K562 (cell line): ENCODE measurements around the gene NHLH1. TPM values are rescaled to one million over a fixed set of nuclear protein-coding genes. Genes with fewer than 3 reads are reported as not detected.

ENCODE experiments used
- ATAC-seq: fragments of 200-7000 bp; cut with Tn5 transposase; 3 replicates; pipeline ENCODE4 v1.9.1; 2020; ENCODE audit warnings: moderate library complexity
- BruUV-seq: library from RNA; stranded (reverse); fragments of 400-500 nt; replicated peaks from 2 replicates; lab custom pipeline; 2021; lab: Mats Ljungman, UMichigan
- CTCF ChIA-PET: fragments of 300-600 bp; formaldehyde crosslinking; extraction: SDS; loops from one replicate; lab custom pipeline; 2021; ENCODE audit warnings: low intra/inter-chr PET ratio; lab: Yijun Ruan, JAX
- POLR2A ChIA-PET: fragments of 300-600, 350-650 bp; sonication (Branson Sonifier 250); formaldehyde crosslinking; extraction: SDS; loops from one replicate; lab custom pipeline; 2021; ENCODE audit warnings: antibody characterized with exemption, inconsistent platforms; lab: Yijun Ruan, JAX
- DNase-seq, 4 experiments: peaks; one replicate each; pipeline versions ENCODE4 v3.0.0 to v3.0.0-alpha.2; 2011 to 2018; ENCODE audit warnings: low spot score in 3 of 4, mixed read lengths in 3 of 4; ENCODE audit errors: extremely low read depth in 1 of 4
- FAIRE-seq: peaks from 2 replicates; lab custom pipeline; 2011; peaks lifted over from hg19 to GRCh38; lab: Jason Lieb, UNC
- H2AFZ ChIP-seq: 2 replicates; pipeline ENCODE4 v1.6.0; 2011; ENCODE audit warnings: low read depth, low read length, control low read depth, inconsistent platforms
- H3K27ac ChIP-seq: fragments of 200-600 bp; 3 replicates; pipeline ENCODE4 v1.8.0; 2011; ENCODE audit warnings: low read depth, mild to moderate bottlenecking, control low read depth, inconsistent platforms, low read length, moderate library complexity, mixed read lengths; ENCODE audit errors: extremely low read depth
- H3K27me3 ChIP-seq, 2 experiments: fragments of 300-600 bp in 1 of 2; 2 replicates in 1 of 2; 3 replicates in 1 of 2; pipeline versions ENCODE4 v1.6.0 to v1.8.0; 2011; ENCODE audit warnings: inconsistent platforms in 2 of 2, low read length in 2 of 2, mild to moderate bottlenecking in 1 of 2, mixed read lengths in 1 of 2, moderate library complexity in 1 of 2; ENCODE audit not compliant: control insufficient read depth in 2 of 2, insufficient read depth in 2 of 2
- H3K36me3 ChIP-seq: fragments of 300-600 bp; 3 replicates; pipeline ENCODE4 v1.8.0; 2011; ENCODE audit warnings: mild to moderate bottlenecking, low read length, inconsistent platforms; ENCODE audit not compliant: control insufficient read depth, insufficient read depth
- H3K4me1 ChIP-seq, 2 experiments: fragments of 200-600 bp in 1 of 2; replicated peaks in 1 of 2; 2 replicates in 1 of 2; 3 replicates in 1 of 2; pipeline versions ENCODE4 v1.5.1 to v1.8.0; 2011; ENCODE audit warnings: inconsistent platforms in 2 of 2, low read length in 2 of 2, mild to moderate bottlenecking in 1 of 2, mixed read lengths in 1 of 2, moderate library complexity in 1 of 2; ENCODE audit not compliant: control insufficient read depth in 2 of 2, insufficient read depth in 2 of 2
- H3K4me2 ChIP-seq: 2 replicates; pipeline ENCODE4 v1.6.1; 2011; ENCODE audit warnings: low read length, control low read depth, inconsistent platforms, mixed read lengths; ENCODE audit not compliant: insufficient read depth
- H3K4me3 ChIP-seq: fragments of 200-600 bp; sonication (generic), shearing (Covaris generic); 2 replicates; pipeline ENCODE4 v1.5.1; 2016; ENCODE audit warnings: control low read depth, inconsistent platforms
- H3K79me2 ChIP-seq: fragments of 200-600 bp; 3 replicates; pipeline ENCODE4 v1.8.0; 2011; ENCODE audit warnings: low read length, inconsistent platforms; ENCODE audit not compliant: control insufficient read depth, insufficient read depth
- H3K9ac ChIP-seq, 2 experiments: 2 replicates each; pipeline versions ENCODE4 v1.6.0 to v1.6.1; 2011; ENCODE audit warnings: low read depth in 2 of 2, low read length in 2 of 2, control low read depth in 1 of 2, inconsistent platforms in 1 of 2, mild to moderate bottlenecking in 1 of 2, mixed read lengths in 1 of 2; ENCODE audit not compliant: insufficient read depth in 1 of 2
- H3K9me1 ChIP-seq: one replicate; pipeline ENCODE4 v1.6.0; 2011; ENCODE audit warnings: inconsistent platforms, mild to moderate bottlenecking, low read length, moderate library complexity; ENCODE audit not compliant: control insufficient read depth, insufficient read depth
- H3K9me3 ChIP-seq: replicated peaks from 2 replicates; pipeline ENCODE4 v1.5.1; 2011; ENCODE audit warnings: low read depth, low read length, inconsistent platforms; ENCODE audit not compliant: control insufficient read depth, insufficient read depth
- H4K20me1 ChIP-seq: replicated peaks from 2 replicates; pipeline ENCODE4 v1.6.1; 2011; ENCODE audit warnings: low read length, inconsistent platforms, mixed read lengths; ENCODE audit not compliant: control insufficient read depth, insufficient read depth
- DMBX1 ChIP-seq: fragments of 250-450 bp; sonication (Bioruptor Pico); IDR thresholded peaks from 2 replicates; pipeline ENCODE4 v1.8.0; 2022; ENCODE audit warnings: inconsistent platforms, mild to moderate bottlenecking, moderate library complexity, borderline replicate concordance
- ETV6 ChIP-seq, 3 experiments: fragments of 150-350 bp in 1 of 3; sonication (generic) in 1 of 3; formaldehyde crosslinking in 1 of 3; IDR thresholded peaks; 2 replicates each; pipeline versions ENCODE4 v1.6.1 to v1.8.0; 2014 to 2022; ENCODE audit warnings: borderline replicate concordance in 2 of 3, low read depth in 2 of 3, antibody characterized with exemption in 1 of 3, low read length in 1 of 3, mild to moderate bottlenecking in 1 of 3, missing genetic modification reagents in 1 of 3
- HDAC8 ChIP-seq: fragments of 450-650 bp; IDR thresholded peaks from 2 replicates; pipeline ENCODE4 v1.6.1; 2016; ENCODE audit warnings: mild to moderate bottlenecking, missing genetic modification characterization, moderate library complexity, missing compliant biosample characterization
- MECOM ChIP-seq: fragments of 250-450 bp; sonication (Bioruptor Pico); IDR thresholded peaks from 2 replicates; pipeline ENCODE4 v1.8.0; 2022; ENCODE audit warnings: inconsistent platforms
- NONO ChIP-seq, 2 experiments: fragments of 200-400 bp in 1 of 2; fragments of 450-650 bp in 1 of 2; formaldehyde crosslinking in 1 of 2; IDR thresholded peaks; 2 replicates each; pipeline ENCODE4 v1.6.1; 2017; ENCODE audit warnings: low read depth in 2 of 2, mild to moderate bottlenecking in 2 of 2, moderate library complexity in 2 of 2, low read length in 1 of 2
- PTTG1 ChIP-seq: fragments of 450-650 bp; IDR thresholded peaks from 2 replicates; pipeline ENCODE4 v1.6.1; 2016; ENCODE audit warnings: low read depth, mild to moderate bottlenecking, missing genetic modification characterization, missing compliant biosample characterization
- RBFOX2 ChIP-seq: fragments of 200-400 bp; formaldehyde crosslinking; IDR thresholded peaks from 2 replicates; pipeline ENCODE4 v1.6.1; 2017; ENCODE audit warnings: low read depth, mild to moderate bottlenecking, low read length, moderate library complexity
- ZNF175 ChIP-seq: fragments of 200-800 bp; sonication (Bioruptor generic); IDR thresholded peaks from 2 replicates; pipeline ENCODE4 v1.6.1; 2016; ENCODE audit warnings: low read depth, mild to moderate bottlenecking, missing genetic modification characterization, missing compliant biosample characterization
- ZNF354B ChIP-seq: fragments of 250-450 bp; sonication (Bioruptor Pico); IDR thresholded peaks from 2 replicates; pipeline ENCODE4 v1.4.0; 2020
- WGBS: fragments of 100-300 bp; shearing (Covaris generic); methylation state at CpG from one replicate; pipeline ENCODE4 v1.1.6; 2016; ENCODE audit warnings: low coverage, mixed read lengths; ENCODE audit not compliant: insufficient coverage; ENCODE audit errors: missing lambda C conversion rate; 5-methylcytosine and 5-hydroxymethylcytosine counted together
- in situ Hi-C: fragments of 300-500 bp; cut with MboI; formaldehyde crosslinking; loops from 4 replicates; pipeline ENCODE4 v1.15.0; 2018; ENCODE audit warnings: inconsistent platforms, mixed read lengths
- intact Hi-C: fragments of 100-400 bp; cut with micrococcal nuclease; formaldehyde crosslinking; loops from 2 replicates; pipeline ENCODE4 v1.14.2; 2022
- polyA plus RNA-seq, 8 experiments: library from polyadenylated mRNA; depleted of rRNA in 4 of 8; stranded (reverse) in 5 of 8; unstranded in 3 of 8; fragments of >200 nt; fragmentation: Nextera tagmentation in 2 of 8; fragmentation: Illumina TruSeq in 1 of 8; extraction: Ambion mirVana in 2 of 8; extraction: Trizol in 1 of 8; gene quantifications; 2 replicates each; pipeline versions ENCODE4 v1.2.1 to v1.2.3, GENCODE V29; 2011 to 2014; ENCODE audit warnings: inconsistent platforms in 1 of 8, missing spikeins in 1 of 8
- total RNA-seq, 7 experiments: library from RNA; depleted of rRNA in 6 of 7; stranded (reverse); fragments of >200 nt in 6 of 7; fragmentation: Illumina TruSeq in 2 of 7; extraction: Trizol in 2 of 7; gene quantifications; 2 replicates each; pipeline versions ENCODE4 v1.2.1 to v1.2.3, GENCODE V29; 2011 to 2021; ENCODE audit warnings: low replicate concordance in 1 of 7
- TF ChIP-seq, protein P1 (sequence below): sonication (generic); formaldehyde crosslinking; IDR thresholded peaks from 2 replicates; pipeline ENCODE4 v1.8.0; 2022; ENCODE audit warnings: mild to moderate bottlenecking, missing genetic modification reagents
- TF ChIP-seq, protein P2 (sequence below): sonication (generic); formaldehyde crosslinking; IDR thresholded peaks from 2 replicates; pipeline ENCODE4 v1.8.1; 2023; ENCODE audit warnings: mild to moderate bottlenecking, missing genetic modification reagents

The NHLH1 gene
- total and polyA plus RNA-seq, 9 of the 15 experiments (the other 6 are each of a cell fraction or from before 2014, with no cell fraction given): 0.09 to 1.3 (median 0.35) TPM; not detected in 1

DNA sequence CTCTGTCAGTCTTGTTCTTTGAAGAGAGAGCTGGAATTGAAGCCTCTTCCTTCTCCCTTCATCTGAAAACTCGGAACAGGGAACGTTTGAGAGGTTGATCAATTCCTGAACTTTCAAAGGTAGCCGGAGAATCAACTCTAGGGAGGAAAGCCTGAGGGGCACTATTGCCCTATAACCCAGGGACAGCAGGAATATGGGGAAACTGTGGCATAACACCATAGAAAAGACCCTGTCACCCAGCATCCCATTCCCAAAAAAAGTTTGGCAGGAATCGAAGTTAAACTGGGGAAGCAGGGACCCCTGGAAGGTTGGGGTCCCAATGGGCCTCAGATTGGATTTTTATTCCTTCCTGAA lies 5.1 kb upstream of the NHLH1 start:
- TSS peak; percentile 59 for BruUV-seq
- 54% methylated on average over 4 of the region's 4 CpGs for WGBS
- POLR2A ChIA-PET: interaction anchor here (0.6 to 5.8 kb wide), 8 partner anchors 10 to 375 kb away, joined by 3 to 27 read pairs (median 3); partner anchors contain the start of genes COPA and NCSTN

More for the DNA sequence above, 5.1 kb upstream of the NHLH1 start:
- Histone ChIP-seq H3K36me3 (peaks cover 35% of the 10 kb centered on the region; the same call in 2 of the 3 replicates), H3K27me3 (no peaks in the 10 kb centered on the region), H2AFZ (no peak overlapping the region), H3K27ac (peak overlapping the region; percentile 73), H3K9me3 (no peaks in the 10 kb centered on the region), H4K20me1 (no peaks in the 10 kb centered on the region), H3K4me3 (no peak overlapping the region), H3K4me2 (no peak overlapping the region; the same call in 1 of the 2 replicates), H3K9ac (peak overlapping the region; percentile 62 to 81; a peak in 3 of 4 replicates), H3K4me1 (peaks cover 13 to 29% of the 10 kb centered on the region in 2 experiments), H3K9me1 (no peaks in the 10 kb centered on the region), H3K79me2 (no peaks in the 10 kb centered on the region)
- intact Hi-C loops (loop anchor here (2.0 kb wide), 1 partner anchor 15 kb away; no protein-coding TSS in a partner anchor), in situ Hi-C loops (no loop called here)
- FAIRE-seq: no peak
- 0 out of 4 replicates have a peak, but pooled peaks of 1 of the 2 experiments have one; percentile 7 for TF ChIP-seq ETV6 (IDR thresholded peaks at IDR 0.05; ENCODE audit: borderline replicate concordance in 1 of 2, low read depth in 2 of 2, low read length in 1 of 2)
- no peak for TF ChIP-seq ETV6 (CRISPR knock-in tag; IDR thresholded peaks at IDR 0.05; ENCODE audit: borderline replicate concordance)
- 0 out of 2 replicates have a peak, but pooled peaks have one; percentile 10 for TF ChIP-seq MECOM (CRISPR knock-in tag)
- TF ChIP-seq ZNF354B: no peak
- TF ChIP-seq PTTG1 (tag): 0 out of 2 replicates have a peak, but pooled peaks have one; percentile 51
- TF ChIP-seq RBFOX2: no peak
- TF ChIP-seq, protein P1, sequence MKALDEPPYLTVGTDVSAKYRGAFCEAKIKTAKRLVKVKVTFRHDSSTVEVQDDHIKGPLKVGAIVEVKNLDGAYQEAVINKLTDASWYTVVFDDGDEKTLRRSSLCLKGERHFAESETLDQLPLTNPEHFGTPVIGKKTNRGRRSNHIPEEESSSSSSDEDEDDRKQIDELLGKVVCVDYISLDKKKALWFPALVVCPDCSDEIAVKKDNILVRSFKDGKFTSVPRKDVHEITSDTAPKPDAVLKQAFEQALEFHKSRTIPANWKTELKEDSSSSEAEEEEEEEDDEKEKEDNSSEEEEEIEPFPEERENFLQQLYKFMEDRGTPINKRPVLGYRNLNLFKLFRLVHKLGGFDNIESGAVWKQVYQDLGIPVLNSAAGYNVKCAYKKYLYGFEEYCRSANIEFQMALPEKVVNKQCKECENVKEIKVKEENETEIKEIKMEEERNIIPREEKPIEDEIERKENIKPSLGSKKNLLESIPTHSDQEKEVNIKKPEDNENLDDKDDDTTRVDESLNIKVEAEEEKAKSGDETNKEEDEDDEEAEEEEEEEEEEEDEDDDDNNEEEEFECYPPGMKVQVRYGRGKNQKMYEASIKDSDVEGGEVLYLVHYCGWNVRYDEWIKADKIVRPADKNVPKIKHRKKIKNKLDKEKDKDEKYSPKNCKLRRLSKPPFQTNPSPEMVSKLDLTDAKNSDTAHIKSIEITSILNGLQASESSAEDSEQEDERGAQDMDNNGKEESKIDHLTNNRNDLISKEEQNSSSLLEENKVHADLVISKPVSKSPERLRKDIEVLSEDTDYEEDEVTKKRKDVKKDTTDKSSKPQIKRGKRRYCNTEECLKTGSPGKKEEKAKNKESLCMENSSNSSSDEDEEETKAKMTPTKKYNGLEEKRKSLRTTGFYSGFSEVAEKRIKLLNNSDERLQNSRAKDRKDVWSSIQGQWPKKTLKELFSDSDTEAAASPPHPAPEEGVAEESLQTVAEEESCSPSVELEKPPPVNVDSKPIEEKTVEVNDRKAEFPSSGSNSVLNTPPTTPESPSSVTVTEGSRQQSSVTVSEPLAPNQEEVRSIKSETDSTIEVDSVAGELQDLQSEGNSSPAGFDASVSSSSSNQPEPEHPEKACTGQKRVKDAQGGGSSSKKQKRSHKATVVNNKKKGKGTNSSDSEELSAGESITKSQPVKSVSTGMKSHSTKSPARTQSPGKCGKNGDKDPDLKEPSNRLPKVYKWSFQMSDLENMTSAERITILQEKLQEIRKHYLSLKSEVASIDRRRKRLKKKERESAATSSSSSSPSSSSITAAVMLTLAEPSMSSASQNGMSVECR (CRISPR knock-in tag): 0 out of 2 replicates have a peak, but pooled peaks have one; percentile 5
- peak; percentile 41; the same call in 1 of the 2 replicates for TF ChIP-seq HDAC8 (tag)
- peak; percentile 91; the same call in 1 of the 2 replicates for TF ChIP-seq ZNF175 (CRISPR knock-in tag)
- peak; percentile 15; the same call in 1 of the 2 replicates for TF ChIP-seq DMBX1
- TF ChIP-seq, protein P2, sequence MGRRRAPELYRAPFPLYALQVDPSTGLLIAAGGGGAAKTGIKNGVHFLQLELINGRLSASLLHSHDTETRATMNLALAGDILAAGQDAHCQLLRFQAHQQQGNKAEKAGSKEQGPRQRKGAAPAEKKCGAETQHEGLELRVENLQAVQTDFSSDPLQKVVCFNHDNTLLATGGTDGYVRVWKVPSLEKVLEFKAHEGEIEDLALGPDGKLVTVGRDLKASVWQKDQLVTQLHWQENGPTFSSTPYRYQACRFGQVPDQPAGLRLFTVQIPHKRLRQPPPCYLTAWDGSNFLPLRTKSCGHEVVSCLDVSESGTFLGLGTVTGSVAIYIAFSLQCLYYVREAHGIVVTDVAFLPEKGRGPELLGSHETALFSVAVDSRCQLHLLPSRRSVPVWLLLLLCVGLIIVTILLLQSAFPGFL: no peak
- TF ChIP-seq NONO (IDR thresholded peaks at IDR 0.05; ENCODE audit: low read depth in 2 of 2, low read length in 1 of 2): no peak
- no peak for ATAC-seq
- no peak for DNase-seq
- CTCF ChIA-PET: no interaction called here
